Measurements from ENCODE around the gene HSF2BP.

The HSF2BP gene

GRCh38 chr21:43603233-43603626, 56.1 kb downstream of the HSF2BP start:
- TF ChIP-seq, protein P1, sequence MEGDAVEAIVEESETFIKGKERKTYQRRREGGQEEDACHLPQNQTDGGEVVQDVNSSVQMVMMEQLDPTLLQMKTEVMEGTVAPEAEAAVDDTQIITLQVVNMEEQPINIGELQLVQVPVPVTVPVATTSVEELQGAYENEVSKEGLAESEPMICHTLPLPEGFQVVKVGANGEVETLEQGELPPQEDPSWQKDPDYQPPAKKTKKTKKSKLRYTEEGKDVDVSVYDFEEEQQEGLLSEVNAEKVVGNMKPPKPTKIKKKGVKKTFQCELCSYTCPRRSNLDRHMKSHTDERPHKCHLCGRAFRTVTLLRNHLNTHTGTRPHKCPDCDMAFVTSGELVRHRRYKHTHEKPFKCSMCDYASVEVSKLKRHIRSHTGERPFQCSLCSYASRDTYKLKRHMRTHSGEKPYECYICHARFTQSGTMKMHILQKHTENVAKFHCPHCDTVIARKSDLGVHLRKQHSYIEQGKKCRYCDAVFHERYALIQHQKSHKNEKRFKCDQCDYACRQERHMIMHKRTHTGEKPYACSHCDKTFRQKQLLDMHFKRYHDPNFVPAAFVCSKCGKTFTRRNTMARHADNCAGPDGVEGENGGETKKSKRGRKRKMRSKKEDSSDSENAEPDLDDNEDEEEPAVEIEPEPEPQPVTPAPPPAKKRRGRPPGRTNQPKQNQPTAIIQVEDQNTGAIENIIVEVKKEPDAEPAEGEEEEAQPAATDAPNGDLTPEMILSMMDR (conservative IDR thresholded peaks at IDR 0.05; ENCODE audit: low read depth, low read length), result no peak
- no peak overlapping the region for H3K4me3 ChIP-seq (ENCODE audit: low read depth, low read length)
- DNase-seq (ENCODE audit: low read depth), result no peak

DNA sequence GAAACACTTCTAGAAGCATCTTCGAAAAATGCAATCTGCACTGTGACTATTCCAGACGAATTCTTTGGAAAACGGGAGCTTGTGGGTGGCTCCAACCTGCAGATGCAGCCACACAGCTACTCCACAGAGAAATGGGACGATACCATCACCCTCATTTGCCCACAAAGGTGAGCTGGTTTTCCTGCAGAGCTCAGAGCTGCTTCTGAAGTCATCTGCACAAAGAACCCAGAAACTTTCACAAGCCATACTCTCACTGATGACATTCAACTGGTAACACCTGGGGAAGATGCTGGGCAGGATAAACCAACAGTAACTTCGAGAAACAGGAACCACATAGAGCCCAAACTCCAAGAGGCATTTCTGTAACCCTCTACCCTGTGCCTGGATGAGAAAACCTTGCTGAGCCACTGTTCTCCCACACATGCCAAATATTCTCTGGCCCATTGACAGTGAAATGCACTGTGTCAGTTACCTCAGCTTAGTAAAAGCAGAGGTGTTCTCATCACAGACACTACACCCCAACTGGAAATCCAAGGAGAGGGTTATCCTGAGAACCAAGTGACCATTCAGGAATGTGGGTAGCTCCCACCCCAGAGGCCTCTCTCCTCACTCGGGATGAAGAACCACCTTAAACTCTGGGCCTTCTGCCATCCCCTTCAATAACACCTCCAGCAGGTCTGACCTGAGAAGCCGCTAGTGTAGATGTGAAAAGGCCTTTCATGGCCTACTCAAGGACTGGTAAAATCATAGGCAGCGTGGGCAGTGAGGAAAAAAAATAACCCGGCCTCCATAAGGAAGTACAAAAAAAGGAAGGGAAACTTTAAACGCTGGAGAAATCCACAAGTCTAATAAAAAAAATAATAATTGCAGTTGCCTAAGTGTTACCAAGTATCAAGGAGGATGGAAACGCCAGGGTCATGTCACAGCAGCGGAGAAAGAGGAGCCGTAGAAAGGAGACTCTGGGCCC, 56.7 kb downstream of the HSF2BP start:
- H3K4me3 ChIP-seq (ENCODE audit: low read depth, low read length), result no peak overlapping the region
- no peak for DNase-seq (ENCODE audit: low read depth)
- TF ChIP-seq, protein P1 (conservative IDR thresholded peaks at IDR 0.05; ENCODE audit: low read depth, low read length), result no peak

- TF ChIP-seq, protein P1 (conservative IDR thresholded peaks at IDR 0.05; ENCODE audit: low read depth, low read length), result no peak
- H3K4me3 ChIP-seq (ENCODE audit: low read depth, low read length), result no peak overlapping the region
- DNase-seq (ENCODE audit: low read depth), result peak; percentile 98
Measured at GRCh38 chr21:43600642-43601402, 58.5 kb downstream of the HSF2BP start.

DNA sequence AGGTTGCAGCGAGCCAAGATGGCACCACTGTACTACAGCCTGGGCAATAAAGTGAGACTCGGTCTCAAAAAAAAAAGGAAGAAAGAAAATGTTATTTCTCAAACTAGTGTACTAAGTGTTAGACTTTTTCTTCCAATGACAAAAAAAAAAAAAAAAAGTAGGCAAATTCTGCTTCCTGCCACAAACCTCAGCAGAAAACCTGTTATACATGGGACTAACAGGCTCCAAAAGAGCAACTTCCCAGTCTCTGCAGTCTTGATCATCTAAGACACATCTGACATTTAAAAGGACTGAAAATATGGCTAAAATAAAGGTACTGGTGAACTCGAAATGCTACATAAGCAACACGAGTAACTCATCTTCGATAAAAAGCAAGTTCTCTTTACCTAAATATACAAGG, 59.6 kb downstream of the HSF2BP start:
- no peak for DNase-seq (ENCODE audit: low read depth)
- TF ChIP-seq, protein P1 (conservative IDR thresholded peaks at IDR 0.05; ENCODE audit: low read depth, low read length), result no peak
- no peak overlapping the region for H3K4me3 ChIP-seq (ENCODE audit: low read depth, low read length)

DNA sequence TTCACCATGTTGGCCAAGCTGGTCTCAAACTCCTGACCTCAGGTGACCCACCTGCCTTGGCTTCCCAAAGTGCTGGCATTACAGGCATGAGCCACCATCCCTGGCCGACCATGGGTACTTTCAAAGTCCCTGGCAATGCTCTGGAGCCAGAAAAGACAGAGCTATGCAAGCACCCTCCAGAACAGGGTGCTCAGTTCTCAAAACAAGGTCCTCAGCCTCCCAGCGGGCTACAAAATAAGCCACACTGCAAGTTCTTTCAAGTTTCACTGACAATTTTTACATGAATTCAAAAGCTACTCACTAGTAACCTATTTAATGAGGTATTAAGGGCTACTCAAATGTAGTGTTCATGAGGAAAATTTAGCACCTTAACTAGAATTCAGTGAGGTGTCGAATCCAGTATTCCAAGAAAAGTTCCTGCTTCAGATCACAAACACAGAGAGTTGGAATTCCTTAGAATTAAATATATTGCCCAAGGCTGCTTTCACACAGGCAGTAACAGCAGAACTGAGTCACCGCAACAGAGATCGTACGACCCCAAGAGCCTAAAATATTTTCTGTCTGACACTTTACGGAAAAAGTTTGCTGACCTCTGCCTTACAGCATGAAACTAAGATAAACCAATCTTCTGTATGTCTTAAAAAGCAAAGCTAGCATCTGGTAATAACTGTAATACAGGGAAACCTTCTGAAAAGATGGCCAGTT, 60.7 kb downstream of the HSF2BP start:
- peak; percentile 96 for DNase-seq (ENCODE audit: low read depth)
- no peak overlapping the region for H3K4me3 ChIP-seq (ENCODE audit: low read depth, low read length)
- TF ChIP-seq, protein P1 (conservative IDR thresholded peaks at IDR 0.05; ENCODE audit: low read depth, low read length), result no peak

GRCh38 chr21:43597540-43598250, 61.6 kb downstream of the HSF2BP start:
- no peak overlapping the region for H3K4me3 ChIP-seq (ENCODE audit: low read depth, low read length)
- no peak for DNase-seq (ENCODE audit: low read depth)
- TF ChIP-seq, protein P1 (conservative IDR thresholded peaks at IDR 0.05; ENCODE audit: low read depth, low read length), result no peak

Data from choroid plexus epithelial cell (primary cell).